Mammary epithelial cell (primary cell): ENCODE measurements around the gene ASCC3.

Source experiments
- CTCF ChIP-seq, 2 donors: IDR thresholded peaks in 1 of 2; conservative IDR thresholded peaks in 1 of 2; 2 replicates each; pipeline ENCODE4 v1.5.1; 2011 to 2012; ENCODE audit warnings: inconsistent platforms in 2 of 2, low read length in 2 of 2, mild to moderate bottlenecking in 2 of 2, control low read depth in 1 of 2, low read depth in 1 of 2; ENCODE audit not compliant: insufficient read depth in 1 of 2; ENCODE audit errors: extremely low read depth in 1 of 2
- EZH2 ChIP-seq: IDR thresholded peaks from 2 replicates; pipeline ENCODE4 v1.6.1; 2012; ENCODE audit warnings: low read length, inconsistent platforms, borderline replicate concordance

- TF ChIP-seq EZH2 (no peak), CTCF (conservative IDR thresholded peaks at IDR 0.05 in 1 of 2, IDR thresholded peaks at IDR 0.05 in 1 of 2; ENCODE audit: extremely low read depth in 1 of 2, insufficient read depth in 1 of 2, low read depth in 1 of 2, low read length in 2 of 2) (no peak)
Observed at GRCh38 chr6:100595456-100595855, 285.7 kb downstream of the ASCC3 start.
